Activated naive CD4-positive, alpha-beta T cell treated with Interleukin-2 at 50 U/mL for 16 hours (primary cell): ENCODE data around the gene GRN.

Experiments
- DNase-seq: peaks from one replicate; pipeline ENCODE4 v3.0.0-alpha.2; 2020

GRN gene

GRCh38 chr17:44344939-44345453, at the start of gene GRN:
TSS of gene GRN (plus strand) at chr17:44345302. CDS start at chr17:44349165, 3,863 bp downstream.
- DNase-seq, result peak; percentile 88

DNA sequence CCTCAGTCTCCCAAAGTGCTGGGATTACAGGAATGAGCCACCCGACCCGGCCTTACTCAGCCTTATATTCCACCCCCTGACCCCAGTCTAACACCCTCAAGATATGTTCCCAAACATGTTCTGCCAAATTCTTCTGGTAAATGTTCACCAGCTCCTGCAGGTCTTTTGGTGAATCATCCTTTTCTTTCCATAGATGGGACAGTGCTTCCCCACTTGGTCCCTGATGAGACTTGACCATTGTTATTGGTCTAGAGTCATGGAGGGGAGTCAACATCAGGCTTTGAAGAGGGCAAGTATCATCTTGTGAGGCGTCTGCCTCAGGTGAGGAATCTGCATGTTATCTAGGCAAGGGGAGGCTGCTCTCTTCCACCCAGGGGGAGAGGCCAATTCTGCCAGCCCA, 47.1 kb upstream of the GRN start:
- DNase-seq, result no peak

- no peak for DNase-seq
These were observed 40.5 kb upstream of the GRN start for GRCh38 chr17:44304651-44305050.

DNA sequence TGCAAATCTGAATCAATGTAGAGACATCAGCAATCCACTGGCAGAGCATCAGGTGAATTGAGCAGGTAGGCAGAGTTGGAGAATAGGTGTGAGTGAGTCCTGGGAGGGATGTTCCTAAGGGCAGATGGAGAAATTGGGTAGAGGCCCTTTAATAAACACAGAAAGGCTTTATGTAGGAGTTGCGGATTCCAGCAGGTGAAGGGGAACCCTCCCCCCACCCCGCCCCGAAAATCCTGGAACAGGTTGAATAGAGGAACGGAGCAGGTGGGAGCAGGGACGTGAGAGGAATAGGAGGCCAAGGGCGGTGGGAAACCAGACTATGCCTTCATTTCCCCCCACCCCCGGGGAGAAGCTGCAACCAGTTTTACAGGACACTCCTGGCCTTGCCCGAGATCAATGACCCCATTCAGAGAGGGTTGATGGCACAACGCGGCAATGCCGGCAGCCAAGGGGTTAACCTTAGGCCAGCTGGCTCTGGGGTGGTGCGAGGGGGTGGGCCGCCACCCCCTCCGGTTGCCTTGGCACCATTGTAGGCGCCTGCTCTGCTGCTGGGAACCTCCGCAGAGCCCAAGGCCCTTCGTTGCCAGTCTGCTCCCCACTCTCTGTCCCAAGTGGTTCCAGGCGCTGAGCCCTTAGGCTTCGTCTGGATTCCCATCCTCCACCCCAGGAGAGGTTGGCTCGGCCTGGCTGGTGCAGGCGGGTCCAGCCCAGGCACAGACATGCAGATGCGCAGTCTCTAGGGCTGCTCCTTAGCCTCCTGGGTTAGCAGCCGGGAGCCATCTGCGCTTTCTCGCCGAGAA, 37.5 kb upstream of the GRN start:
- no peak for DNase-seq

- DNase-seq, result peak; percentile 85
These were observed 36.7 kb upstream of the GRN start, which contains the start of gene RUNDC3A for GRCh38 chr17:44308320-44308818. TSS of gene RUNDC3A (plus strand) at chr17:44308601. CDS start at chr17:44308833, 232 bp downstream.

DNA sequence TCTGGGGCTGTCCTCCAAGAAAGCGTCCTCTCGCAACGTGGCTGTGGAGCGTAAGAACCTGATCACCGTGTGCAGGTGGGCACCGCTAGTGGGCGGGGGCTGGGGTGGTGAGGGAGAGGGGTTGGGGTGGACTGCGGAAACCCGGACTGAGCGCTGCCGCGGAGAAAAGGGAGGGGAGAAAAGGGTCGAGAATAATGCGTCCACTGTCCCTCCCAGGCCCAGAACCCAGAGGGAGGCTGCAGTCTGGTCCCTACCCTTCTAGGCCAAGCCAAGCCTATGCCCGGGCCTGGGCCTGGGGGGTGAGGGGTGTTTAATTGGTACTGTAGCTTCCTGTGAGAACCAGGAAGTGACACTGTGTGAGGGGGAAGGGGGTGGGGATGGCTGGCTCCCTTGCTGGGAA, 36.2 kb upstream of the GRN start:
- DNase-seq, result no peak

- DNase-seq, result no peak
These were observed 35.6 kb upstream of the GRN start for GRCh38 chr17:44309472-44309871.

- no peak for DNase-seq
These were observed 34.9 kb upstream of the GRN start for GRCh38 chr17:44310188-44310587.

GRCh38 chr17:44310609-44311376, 34.3 kb upstream of the GRN start:
- no peak for DNase-seq

DNA sequence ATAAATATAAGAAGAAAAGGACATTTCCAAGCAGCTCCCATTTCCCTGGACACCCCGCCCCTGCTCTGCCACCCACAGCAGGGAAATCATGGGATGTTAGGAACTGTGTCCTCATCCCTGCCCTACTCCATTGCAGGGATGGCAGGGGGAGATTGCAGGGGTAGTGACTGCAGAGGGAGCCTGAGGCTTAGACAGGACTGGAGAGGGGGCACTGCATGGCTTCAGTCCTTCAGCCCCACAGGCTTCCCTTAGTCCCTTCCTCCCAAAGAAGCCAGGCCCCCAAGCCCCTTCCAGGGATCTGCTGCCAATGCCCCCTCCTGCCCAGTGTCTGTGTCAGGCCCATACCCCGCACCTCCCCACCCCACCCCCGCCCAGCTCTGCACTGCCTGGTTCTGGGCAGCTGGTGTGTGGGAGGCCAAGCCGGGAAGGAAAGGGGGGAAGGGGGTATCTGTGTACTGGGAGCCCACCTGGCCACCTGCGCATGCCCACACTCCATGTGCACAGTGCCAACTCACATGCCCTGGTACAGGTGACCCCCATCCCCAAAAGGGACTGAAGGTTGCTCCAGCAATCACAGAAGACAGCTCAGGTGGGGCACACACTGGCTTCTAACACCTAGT, 33.4 kb upstream of the GRN start:
- no peak for DNase-seq

DNA sequence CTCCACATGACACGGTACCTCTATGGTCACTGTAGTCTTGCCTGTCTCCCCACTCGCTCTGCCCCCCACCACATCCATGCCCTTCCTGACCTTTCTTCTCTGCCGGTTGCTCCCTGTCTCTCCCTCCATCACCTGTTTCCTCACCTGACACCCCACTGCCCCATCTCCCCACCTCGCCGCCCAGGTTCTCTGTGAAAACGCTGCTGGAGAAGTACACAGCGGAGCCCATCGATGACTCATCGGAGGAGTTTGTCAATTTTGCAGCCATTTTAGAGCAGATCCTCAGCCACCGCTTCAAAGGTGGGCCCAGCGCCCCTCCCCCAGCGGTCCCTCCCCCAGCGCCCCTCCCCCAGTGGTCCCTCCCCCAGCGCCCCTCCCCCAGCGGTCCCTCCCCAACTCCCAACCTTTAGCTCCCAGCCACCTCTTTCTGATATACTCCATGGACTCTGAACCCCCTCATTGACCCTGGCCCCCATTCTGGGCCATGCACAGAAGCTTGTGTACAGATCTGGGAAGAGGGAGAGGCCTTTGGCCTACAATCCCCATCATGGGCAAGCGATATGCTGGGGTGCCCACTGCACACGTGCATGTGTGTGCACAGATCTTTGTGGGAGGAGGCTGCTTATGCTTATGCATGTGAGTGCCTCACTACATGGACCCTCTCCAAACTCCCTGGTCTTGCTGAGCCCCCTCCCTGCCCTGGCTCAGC, 32.6 kb upstream of the GRN start:
- no peak for DNase-seq

GRCh38 chr17:44314031-44314430, 31.1 kb upstream of the GRN start:
- DNase-seq, result no peak

GRCh38 chr17:44314524-44314868, 30.6 kb upstream of the GRN start:
- no peak for DNase-seq

- peak; percentile 57 for DNase-seq
These were observed 30.0 kb upstream of the GRN start for GRCh38 chr17:44314869-44315661.

DNA sequence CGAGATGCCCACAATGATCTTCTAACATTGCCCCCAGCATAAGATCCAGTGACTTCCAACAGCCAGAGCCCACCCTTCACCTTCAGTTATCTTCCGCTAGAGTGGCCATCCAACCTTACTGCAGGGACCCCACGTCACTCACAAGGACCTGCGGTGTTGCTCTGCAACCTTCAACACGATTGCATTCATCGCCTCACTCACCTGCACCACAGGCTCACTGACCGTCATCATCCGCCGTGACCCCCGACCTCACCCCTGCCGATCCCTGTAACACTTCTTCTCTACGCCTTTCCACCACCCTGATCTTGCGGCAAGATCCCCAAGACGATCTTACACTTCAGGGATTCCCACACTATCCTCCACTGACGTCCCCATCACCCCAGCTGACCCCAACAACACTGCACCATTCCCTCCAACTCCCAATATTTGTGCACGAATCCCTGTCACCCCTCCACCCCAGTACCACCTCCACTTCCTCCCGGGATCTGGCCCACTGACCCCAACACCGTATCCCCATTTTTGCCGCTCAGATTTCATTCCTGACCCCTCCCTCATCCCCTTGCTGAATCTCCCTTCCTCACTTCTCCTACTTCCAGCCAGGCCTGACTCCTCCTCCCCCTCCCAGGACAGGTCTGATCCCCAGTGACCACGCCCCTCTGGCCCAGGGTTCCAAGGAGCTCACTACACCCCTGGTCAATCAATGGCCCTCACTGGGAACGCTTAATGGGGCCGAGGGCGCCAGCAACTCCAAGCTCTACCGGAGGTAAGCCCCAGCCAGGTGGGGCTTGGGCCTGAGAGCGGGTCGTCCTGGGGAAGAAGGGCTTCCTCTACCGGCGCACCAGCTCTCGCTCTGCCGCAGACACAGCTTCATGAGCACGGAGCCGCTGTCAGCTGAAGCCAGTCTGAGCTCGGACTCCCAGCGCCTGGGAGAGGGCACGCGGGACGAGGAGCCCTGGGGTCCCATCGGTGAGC, 29.1 kb upstream of the GRN start:
- no peak for DNase-seq

DNA sequence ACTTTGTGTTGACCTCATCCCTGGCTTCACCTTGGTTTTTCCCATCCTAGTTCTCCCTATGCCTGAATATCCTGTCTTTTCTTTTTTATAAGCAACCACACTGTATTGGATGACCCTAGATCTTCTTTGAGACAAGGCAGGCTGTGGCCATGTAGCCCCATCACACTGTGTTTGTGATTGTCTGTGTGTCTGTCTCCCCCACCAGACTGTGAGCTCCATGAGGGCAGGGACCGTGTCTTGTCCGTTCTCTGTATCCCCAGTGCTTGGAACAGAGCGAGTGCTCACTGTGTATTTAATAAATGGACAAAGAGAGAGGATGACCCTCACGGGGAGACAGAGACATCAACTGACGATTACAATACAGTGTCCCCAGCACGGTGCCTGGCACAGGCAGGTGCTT, 27.6 kb upstream of the GRN start:
- DNase-seq, result no peak

DNA sequence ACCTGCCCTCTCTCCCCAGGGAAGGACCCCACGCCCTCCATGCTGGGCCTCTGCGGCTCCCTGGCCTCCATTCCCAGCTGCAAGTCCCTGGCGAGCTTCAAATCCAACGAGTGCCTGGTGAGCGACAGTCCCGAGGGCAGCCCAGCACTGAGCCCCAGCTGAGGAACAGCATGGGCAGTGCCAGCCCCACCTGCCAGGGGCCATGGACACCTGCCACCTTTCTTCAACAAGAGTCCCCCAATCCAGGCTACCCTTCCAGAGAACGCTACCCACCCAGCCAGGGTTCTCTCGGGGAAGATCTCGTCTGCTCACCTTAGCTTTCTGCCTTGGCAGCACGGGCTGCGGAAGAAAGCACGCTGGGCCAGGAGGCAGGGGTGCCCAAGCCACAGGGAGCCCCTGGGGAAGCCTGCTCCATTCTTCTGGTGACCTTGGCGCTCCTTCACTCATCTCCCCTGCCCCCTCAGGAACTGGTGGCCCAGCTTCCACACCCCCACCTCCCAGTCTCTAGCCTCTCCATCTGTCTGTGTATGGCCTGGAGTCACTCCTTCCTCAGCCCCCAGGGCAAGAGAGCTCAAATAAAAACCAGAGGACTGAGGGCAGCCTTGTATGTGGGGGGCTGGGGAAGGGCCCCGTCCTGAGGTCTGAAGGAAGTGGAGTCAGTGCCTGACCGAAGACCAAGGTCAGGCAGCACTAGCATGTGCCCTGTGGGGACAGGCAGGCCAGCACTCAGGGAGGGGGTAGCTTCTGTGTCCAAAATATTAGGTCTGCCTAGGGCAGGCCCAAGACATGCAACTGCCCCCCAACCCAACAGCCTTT, 26.8 kb upstream of the GRN start:
- no peak for DNase-seq

GRCh38 chr17:44320066-44320465, 25.0 kb upstream of the GRN start:
- DNase-seq, result no peak

DNA sequence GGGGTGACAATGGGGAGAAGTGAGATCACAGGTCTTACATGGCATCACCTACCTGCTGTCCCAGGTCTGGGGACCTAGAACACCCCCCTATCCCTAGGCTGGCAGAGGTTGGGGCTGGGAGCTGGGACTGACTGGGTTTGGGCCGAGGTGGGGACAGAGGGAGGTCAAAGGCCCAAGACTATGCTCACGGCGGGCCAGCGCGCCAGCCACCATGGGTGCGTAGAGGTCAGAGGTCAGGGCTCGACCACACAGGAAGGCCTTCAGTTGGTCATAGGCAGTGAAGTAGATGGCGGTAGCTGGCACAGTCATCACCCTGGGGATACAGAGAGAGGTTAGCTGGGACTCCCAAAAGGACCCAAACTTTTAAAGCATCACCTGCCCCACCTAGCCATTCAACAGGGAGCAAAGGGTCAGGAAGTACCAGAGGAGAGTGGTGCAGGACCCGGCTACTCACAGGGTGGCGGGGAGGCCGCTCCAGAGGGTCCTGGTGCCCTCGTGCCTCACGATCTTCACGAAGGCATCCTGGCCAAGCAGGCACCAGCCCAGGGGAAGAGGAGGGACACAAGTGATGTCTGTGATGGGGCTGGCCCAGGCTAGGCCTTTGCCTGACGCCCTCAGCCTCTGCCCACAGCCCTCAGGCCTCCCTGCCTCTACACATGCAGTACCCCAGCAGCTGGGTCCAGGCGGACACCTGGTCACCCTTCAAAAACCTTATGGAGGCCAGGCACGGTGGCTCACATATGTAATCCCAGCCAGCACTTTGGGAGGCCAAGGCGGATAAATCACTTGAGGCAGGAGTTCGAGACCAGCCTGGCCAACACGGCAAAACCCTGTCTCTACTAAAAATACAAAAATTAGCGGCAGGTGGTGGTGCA, 23.6 kb upstream of the GRN start:
- no peak for DNase-seq
